ENCODE measurements around the gene MIDN.

MIDN gene

DNA sequence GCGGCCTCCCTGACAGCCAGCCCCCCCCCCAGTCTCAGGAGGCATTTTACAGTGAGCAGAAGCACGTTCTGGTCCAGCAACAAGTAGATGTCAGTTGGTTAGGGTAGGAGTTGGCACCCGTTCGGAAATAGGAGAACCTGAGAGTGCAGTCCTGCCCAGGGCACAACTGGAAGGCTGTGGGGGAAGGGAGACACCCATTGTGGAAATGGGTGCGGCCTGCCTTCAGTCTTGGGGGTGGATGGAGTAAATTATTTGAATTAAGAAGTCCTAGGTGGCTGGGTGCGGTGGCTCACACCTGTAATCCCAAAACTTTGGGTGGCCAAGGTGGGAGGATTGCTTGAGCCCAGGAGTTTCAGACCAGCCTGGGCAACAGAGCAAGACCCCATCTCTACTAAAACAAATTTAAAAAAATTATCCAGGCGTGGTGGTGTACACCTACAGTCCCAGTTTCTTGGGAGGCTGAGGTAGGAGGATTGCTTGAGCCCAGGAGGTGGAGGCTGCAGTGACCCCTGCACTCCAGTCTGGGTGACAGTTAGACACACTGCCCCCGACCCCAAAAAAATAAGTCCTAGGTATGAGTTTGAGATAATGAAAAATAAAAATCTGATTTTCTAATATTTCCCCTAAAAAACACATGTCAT lies 21.9 kb downstream of the MIDN start:
- TF ChIP-seq GATA3 (IDR thresholded peaks at IDR 0.05; ENCODE audit: low read depth, low read length) (no peak), GATA2 (IDR thresholded peaks at IDR 0.05; ENCODE audit: low read depth, low read length) (no peak)

DNA sequence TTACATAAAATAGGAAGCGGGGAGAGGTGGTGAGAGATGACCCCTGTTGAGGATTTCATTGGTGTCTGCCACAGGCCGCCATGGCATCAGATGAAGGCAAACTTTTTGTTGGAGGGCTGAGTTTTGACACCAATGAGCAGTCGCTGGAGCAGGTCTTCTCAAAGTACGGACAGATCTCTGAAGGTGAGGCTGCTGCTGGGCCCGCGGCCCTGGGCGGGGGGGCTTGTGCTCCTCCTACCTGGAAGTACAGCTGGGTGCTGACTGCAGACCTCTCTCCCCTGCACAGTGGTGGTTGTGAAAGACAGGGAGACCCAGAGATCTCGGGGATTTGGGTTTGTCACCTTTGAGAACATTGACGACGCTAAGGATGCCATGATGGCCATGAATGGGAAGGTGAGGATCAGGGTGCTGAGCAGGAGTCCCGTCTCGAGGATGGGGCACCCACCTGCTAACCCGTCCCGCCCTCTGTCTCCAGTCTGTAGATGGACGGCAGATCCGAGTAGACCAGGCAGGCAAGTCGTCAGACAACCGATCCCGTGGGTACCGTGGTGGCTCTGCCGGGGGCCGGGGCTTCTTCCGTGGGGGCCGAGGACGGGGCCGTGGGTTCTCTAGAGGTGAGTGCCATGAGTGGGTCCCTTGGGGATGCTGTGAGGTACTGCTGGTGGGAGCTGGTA lies 22.6 kb downstream of the MIDN start:
- TF ChIP-seq GATA3 (IDR thresholded peaks at IDR 0.05; ENCODE audit: low read depth, low read length) (no peak), GATA2 (IDR thresholded peaks at IDR 0.05; ENCODE audit: low read depth, low read length) (no peak)

DNA sequence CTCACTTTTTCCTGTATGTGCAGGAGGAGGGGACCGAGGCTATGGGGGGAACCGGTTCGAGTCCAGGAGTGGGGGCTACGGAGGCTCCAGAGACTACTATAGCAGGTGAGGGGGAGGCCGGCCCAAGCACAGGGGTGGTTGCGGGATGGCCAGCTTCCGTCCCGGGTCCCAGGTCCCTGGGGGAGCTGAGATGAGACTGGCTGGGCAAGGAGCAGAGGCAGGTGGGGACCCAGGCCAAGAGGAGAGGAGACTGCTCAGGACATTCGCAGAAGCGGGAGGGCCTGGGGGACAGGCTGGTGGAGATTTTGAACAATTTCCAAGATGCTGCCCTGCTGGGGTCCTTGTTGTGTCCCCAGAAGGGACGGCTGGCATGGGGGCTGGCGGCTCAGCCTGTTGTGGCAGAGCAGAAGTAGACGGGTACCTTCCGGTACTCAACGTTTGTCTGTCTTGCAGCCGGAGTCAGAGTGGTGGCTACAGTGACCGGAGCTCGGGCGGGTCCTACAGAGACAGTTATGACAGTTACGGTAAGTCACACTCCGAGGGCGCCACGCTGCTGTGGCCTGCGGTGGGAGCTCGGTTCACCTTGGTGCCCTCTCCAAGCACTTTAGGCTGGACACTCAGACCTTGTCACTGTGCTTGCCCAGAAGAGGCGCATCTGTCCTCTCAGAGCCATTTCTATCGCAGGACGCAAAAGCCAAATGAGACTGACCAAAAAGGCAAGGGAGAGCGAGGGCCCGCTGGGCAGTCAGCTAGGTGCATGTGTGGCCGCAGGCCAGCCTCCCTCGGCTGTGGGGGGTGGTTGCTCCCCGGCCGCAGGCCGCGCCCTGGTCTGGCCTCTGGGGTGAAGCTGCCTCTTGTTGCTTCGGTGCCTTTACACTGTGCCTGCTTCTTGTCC lies 23.4 kb downstream of the MIDN start:
- TF ChIP-seq GATA3 (IDR thresholded peaks at IDR 0.05; ENCODE audit: low read depth, low read length) = no peak
- no peak for TF ChIP-seq GATA2 (IDR thresholded peaks at IDR 0.05; ENCODE audit: low read depth, low read length)

DNA sequence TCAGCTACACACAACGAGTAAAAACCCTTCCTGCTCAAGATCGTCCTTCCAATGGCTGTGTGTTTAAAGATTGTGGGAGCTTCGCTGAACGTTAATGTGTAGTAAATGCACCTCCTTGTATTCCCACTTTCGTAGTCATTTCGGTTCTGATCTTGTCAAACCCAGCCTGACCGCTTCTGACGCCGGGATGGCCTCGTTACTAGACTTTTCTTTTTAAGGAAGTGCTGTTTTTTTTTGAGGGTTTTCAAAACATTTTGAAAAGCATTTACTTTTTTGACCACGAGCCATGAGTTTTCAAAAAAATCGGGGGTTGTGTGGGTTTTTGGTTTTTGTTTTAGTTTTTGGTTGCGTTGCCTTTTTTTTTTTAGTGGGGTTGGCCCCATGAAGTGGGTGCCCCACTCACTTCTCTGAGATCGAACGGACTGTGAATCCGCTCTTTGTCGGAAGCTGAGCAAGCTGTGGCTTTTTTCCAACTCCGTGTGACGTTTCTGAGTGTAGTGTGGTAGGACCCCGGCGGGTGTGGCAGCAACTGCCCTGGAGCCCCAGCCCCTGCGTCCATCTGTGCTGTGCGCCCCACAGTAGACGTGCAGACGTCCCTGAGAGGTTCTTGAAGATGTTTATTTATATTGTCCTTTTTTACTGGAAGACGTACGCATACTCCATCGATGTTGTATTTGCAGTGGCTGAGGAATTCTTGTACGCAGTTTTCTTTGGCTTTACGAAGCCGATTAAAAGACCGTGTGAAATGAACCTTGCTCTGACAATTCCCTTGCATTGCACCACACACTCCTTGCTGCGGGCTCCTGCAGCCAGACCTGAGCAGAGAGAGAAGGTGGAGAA lies 24.3 kb downstream of the MIDN start:
- TF ChIP-seq GATA2 (IDR thresholded peaks at IDR 0.05; ENCODE audit: low read depth, low read length) = no peak
- no peak for TF ChIP-seq GATA3 (IDR thresholded peaks at IDR 0.05; ENCODE audit: low read depth, low read length)

DNA sequence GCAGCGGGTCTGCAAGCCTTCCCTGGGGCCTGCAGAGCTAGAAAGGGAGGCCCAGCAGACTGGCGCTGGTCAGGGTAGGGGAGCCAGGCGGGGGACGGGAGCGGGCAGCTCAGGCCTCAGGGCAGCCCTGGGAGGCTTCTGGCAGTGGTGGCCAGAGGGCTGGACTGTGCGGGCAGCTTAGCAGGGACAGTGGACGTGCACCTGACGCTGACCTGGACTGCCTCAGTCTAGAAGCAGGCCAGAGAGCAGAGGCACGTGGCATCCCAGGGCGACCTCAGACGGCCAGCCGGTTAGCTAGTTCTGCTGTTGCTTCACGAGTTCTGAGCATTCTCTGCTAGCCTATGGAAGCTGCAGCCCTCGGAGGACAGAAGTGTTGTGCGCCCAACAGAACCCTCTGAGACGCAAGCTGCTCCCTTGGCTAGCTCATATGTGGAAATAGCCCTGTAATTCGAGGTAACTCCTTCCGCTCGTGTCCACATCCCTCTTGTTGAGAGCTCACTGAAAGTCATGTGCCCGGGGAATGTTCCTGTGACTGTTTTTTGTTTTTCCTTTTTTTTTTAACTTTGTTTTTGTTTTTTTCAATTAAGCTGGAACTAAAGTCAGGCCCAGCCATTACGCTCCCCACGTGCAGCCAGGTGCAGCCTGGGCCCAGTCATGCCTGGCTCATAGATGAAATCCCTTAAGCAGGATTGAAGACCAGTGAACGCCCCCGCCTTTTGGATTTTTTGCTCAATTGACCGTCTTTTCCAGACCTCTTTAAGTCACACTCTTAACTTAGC lies 25.1 kb downstream of the MIDN start:
- TF ChIP-seq GATA2 (IDR thresholded peaks at IDR 0.05; ENCODE audit: low read depth, low read length) (no peak), GATA3 (IDR thresholded peaks at IDR 0.05; ENCODE audit: low read depth, low read length) (no peak)

- TF ChIP-seq GATA2 (IDR thresholded peaks at IDR 0.05; ENCODE audit: low read depth, low read length) = no peak
- TF ChIP-seq GATA3 (IDR thresholded peaks at IDR 0.05; ENCODE audit: low read depth, low read length) = no peak
These were observed 25.9 kb downstream of the MIDN start for GRCh38 chr19:1274081-1274851.

GRCh38 chr19:1274852-1275259 lies 26.5 kb downstream of the MIDN start:
- TF ChIP-seq GATA3 (IDR thresholded peaks at IDR 0.05; ENCODE audit: low read depth, low read length) = no peak
- no peak for TF ChIP-seq GATA2 (IDR thresholded peaks at IDR 0.05; ENCODE audit: low read depth, low read length)

DNA sequence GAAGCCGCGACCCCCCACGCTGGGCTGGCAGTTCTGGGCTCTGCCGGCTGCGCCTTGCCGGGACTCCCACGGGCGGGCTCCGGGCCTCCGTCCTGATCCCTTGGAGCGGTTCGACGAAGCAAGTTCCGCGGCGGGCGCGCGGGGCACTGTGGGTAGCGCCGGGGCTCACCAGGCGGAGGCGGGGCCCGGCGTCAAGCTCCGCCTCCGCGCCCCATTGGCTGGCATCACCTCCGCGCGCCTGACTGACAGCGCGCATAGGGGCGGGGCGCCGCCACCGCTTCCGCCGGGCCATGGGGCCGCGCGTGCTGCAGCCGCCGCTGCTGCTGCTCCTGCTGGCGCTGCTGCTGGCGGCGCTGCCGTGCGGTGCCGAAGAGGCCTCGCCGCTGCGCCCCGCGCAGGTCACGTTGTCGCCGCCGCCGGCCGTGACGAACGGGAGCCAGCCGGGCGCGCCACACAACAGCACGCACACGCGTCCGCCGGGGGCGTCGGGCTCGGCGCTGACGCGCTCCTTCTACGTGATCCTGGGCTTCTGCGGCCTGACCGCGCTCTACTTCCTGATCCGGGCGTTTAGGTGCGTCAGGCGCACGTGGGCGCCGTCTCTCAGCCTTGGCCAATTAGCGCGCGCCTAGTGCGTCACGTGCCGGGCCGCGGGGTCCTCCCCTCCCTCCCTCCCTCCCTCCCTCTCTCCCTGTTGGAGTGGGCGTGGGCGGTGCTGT lies 27.0 kb downstream of the MIDN start, which contains the start of gene FAM174C:
Gene FAM174C (plus strand): TSS at position 271 of the 716 bp plus-strand sequence. CDS start 20 bp downstream, at position 291.
- no peak for TF ChIP-seq GATA2 (IDR thresholded peaks at IDR 0.05; ENCODE audit: low read depth, low read length)
- TF ChIP-seq GATA3 (IDR thresholded peaks at IDR 0.05; ENCODE audit: low read depth, low read length) = no peak

GRCh38 chr19:1275976-1276627 lies 27.7 kb downstream of the MIDN start:
- TF ChIP-seq GATA2 (IDR thresholded peaks at IDR 0.05; ENCODE audit: low read depth, low read length) = no peak
- TF ChIP-seq GATA3 (IDR thresholded peaks at IDR 0.05; ENCODE audit: low read depth, low read length) = no peak

- TF ChIP-seq GATA2 (IDR thresholded peaks at IDR 0.05; ENCODE audit: low read depth, low read length) (no peak), GATA3 (IDR thresholded peaks at IDR 0.05; ENCODE audit: low read depth, low read length) (no peak)
These were observed 28.2 kb downstream of the MIDN start for GRCh38 chr19:1276628-1277022.

- TF ChIP-seq GATA2 (IDR thresholded peaks at IDR 0.05; ENCODE audit: low read depth, low read length) (no peak), GATA3 (IDR thresholded peaks at IDR 0.05; ENCODE audit: low read depth, low read length) (no peak)
These were observed 28.7 kb downstream of the MIDN start for GRCh38 chr19:1277061-1277460.

Measured in SH-SY5Y (cell line).